Astrocyte (in vitro differentiated cells and primary cell): ENCODE measurements around the gene HSD17B14.

Experiments
- EZH2 ChIP-seq: IDR thresholded peaks from 2 replicates; pipeline ENCODE4 v1.6.1; 2012; ENCODE audit warnings: mild to moderate bottlenecking, low read length, inconsistent platforms; ENCODE audit not compliant: insufficient read depth
- TF ChIP-seq, protein P1 (sequence below): IDR thresholded peaks from 2 replicates; pipeline ENCODE4 v1.5.1; 2011; ENCODE audit warnings: low read depth, mild to moderate bottlenecking, inconsistent platforms, low read length, moderate library complexity; ENCODE audit not compliant: insufficient read depth

DNA sequence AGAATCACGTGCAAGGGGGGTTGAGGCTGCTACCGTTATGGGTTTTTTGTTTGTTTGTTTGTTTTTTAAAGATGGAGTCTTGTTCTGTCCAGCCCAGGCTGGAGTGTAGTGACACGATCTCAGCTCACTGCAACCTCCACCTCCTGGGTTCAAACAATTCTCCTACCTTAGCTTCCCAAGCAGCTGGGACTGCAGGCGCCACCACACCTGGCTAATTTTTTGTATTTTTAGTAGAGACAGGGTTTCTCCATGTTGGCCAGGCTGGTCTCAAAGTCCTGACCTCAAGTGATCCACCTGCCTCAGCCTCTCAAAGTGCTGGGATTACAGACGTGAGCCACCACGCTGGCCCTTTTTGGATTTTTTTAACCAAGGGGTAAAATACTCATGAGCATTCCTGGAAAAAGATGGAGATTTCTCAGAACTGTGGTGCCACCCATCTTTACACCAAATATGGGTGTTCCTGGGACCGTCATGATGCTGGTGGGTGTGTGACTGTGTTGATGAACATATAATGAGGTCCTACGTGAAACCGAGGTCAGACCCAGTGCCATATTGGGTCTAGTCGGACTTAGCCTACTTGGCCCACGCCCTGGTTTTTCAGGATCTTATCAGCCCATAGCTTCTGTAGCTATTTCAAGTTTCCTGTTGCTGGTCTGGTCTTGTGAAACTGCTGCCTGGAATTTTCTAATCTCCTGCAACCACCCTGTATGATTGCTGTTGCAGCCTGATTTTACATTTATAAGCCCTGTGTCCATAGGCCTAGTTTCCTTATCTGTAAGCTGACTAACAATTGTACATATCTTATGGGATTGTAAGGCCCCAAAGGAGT is 42.1 kb upstream of the HSD17B14 start:
- TF ChIP-seq, protein P1, sequence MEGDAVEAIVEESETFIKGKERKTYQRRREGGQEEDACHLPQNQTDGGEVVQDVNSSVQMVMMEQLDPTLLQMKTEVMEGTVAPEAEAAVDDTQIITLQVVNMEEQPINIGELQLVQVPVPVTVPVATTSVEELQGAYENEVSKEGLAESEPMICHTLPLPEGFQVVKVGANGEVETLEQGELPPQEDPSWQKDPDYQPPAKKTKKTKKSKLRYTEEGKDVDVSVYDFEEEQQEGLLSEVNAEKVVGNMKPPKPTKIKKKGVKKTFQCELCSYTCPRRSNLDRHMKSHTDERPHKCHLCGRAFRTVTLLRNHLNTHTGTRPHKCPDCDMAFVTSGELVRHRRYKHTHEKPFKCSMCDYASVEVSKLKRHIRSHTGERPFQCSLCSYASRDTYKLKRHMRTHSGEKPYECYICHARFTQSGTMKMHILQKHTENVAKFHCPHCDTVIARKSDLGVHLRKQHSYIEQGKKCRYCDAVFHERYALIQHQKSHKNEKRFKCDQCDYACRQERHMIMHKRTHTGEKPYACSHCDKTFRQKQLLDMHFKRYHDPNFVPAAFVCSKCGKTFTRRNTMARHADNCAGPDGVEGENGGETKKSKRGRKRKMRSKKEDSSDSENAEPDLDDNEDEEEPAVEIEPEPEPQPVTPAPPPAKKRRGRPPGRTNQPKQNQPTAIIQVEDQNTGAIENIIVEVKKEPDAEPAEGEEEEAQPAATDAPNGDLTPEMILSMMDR, result no peak
- TF ChIP-seq EZH2, result no peak
